HL-60 (cell line): ENCODE data around the gene TSPAN33.

Experiments used
- POLR2AphosphoS5 ChIP-seq: IDR thresholded peaks from 2 replicates; pipeline ENCODE4 v1.6.1; 2012; ENCODE audit warnings: low read depth
- REST ChIP-seq: IDR thresholded peaks from 2 replicates; pipeline ENCODE4 v1.6.1; 2012; ENCODE audit warnings: low read depth; ENCODE audit not compliant: insufficient replicate concordance

- TF ChIP-seq POLR2AphosphoS5: no peak
- no peak for TF ChIP-seq REST
Measured at GRCh38 chr7:129208667-129209066, 64.2 kb downstream of the TSPAN33 start.
